Activated naive CD8-positive, alpha-beta T cell treated with anti-CD3 and anti-CD28 coated beads, Interleukin-2, amount 50 U/mL, for 24 hours (primary cell): ENCODE measurements around the gene KCTD1.

Experiments used
- ATAC-seq: fragments of 150-1000 bp; cut with Tn5 transposase; one replicate; pipeline ENCODE4 v1.10.0; 2021
- DNase-seq: peaks from one replicate; pipeline ENCODE4 v3.0.0; 2021
- H3K27ac Mint-ChIP-seq: one replicate; pipeline ENCODE4 v1.8.0; 2021; ENCODE audit warnings: mild to moderate bottlenecking, mixed read lengths
- H3K27me3 Mint-ChIP-seq: one replicate; pipeline ENCODE4 v1.8.0; 2021; ENCODE audit warnings: mixed read lengths
- H3K36me3 Mint-ChIP-seq: one replicate; pipeline ENCODE4 v1.8.0; 2021; ENCODE audit warnings: low read depth, mixed read lengths
- H3K4me1 Mint-ChIP-seq: one replicate; pipeline ENCODE4 v1.8.0; 2021; ENCODE audit warnings: mixed read lengths
- H3K4me3 Mint-ChIP-seq: one replicate; pipeline ENCODE4 v1.8.0; 2021; ENCODE audit warnings: mild to moderate bottlenecking, moderate library complexity, mixed read lengths
- H3K9me3 Mint-ChIP-seq: one replicate; pipeline ENCODE4 v1.8.0; 2021; ENCODE audit warnings: mixed read lengths

Gene KCTD1

DNA sequence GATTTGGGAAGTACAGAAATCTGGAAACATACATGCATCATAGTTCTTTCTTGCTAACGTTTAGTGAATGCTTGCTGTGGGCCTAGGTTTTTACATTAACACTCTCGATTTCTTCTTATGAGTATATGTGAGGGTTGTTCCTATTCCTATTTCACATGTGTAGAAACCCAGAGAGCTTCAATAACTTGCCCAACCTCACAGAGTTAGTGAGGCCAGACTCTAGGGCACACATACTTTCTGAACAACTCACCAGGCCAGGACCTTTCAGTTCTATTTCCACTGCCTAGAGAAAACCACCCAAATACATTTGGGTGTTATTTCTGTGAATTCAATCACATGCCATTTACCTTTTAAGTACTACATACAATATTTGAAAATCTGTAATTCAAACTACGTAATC lies 8.2 kb upstream of the KCTD1 start:
- Mint-ChIP-seq H3K36me3 (no peaks in the 10 kb centered on the region), H3K4me1 (no peaks in the 10 kb centered on the region), H3K27ac (no peak overlapping the region), H3K9me3 (no peaks in the 10 kb centered on the region), H3K4me3 (no peak overlapping the region), H3K27me3 (peaks cover 55% of the 10 kb centered on the region)
- ATAC-seq (no peak), DNase-seq (no peak)

DNA sequence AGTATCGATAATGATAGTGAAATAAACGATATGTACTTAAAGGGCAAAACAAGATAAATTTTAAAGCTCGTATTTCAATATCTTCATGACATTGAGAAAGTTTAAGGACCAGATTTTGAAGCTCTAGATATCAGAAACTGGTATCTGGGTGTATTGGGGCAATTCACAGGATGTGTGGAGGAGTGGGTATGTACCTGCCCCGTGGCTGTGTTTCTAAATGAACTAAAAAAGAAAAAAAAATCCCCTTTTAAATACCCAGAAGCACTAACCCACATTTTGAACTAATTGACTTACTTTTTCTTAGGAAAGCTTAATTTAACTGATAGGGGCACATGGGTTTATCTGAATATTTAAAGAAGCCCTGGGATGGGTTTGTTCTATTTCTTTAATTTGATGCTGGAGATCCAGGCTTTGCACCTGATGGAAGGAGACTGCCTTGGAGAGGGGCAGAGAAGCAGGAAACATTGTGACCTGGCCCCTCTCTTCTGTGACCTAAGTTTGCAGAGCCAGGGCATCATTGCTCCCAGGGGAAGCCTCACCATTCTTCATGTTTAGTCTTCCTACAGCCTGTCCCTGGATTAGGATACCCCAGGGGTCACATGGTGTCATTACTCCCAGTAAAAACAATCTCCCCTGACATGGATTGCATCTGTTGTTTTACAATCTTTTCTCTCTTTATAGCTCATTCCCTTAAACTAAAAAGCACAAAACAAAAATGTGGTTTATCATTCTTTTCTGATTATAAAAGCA lies 7.6 kb upstream of the KCTD1 start:
- H3K27me3 Mint-ChIP-seq: peaks cover 61% of the 10 kb centered on the region
- DNase-seq: no peak

DNA sequence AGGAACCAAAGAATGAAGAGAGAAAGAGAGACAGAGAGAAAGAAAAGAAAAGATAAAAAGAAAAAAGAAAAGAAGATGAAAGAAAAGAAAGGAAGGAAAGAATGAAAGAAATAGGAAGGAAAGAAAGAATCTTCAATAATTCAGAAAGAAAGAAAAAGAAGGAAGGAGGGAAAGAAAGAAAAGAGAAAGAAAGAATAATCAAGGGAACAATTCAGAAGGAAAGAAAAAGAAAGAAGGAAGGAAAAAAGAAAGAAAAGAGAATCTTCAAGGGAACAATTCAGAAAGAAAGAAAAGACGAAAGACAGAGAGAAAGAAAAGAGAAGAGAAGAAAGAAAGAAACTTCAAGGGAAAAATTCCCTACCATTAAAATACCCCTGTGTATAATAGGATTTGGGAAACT lies 5.6 kb upstream of the KCTD1 start:
- Mint-ChIP-seq H3K4me1 (peaks cover 7% of the 10 kb centered on the region), H3K36me3 (no peaks in the 10 kb centered on the region), H3K27ac (no peak overlapping the region), H3K27me3 (peaks cover 66% of the 10 kb centered on the region), H3K9me3 (no peaks in the 10 kb centered on the region), H3K4me3 (no peak overlapping the region)
- ATAC-seq (no peak), DNase-seq (no peak)

More for the DNA sequence above, 7.6 kb upstream of the KCTD1 start:
- H3K27ac Mint-ChIP-seq: no peak overlapping the region
- no peaks in the 10 kb centered on the region for H3K36me3 Mint-ChIP-seq
- ATAC-seq: no peak
- no peaks in the 10 kb centered on the region for H3K4me1 Mint-ChIP-seq
- no peak overlapping the region for H3K4me3 Mint-ChIP-seq
- no peaks in the 10 kb centered on the region for H3K9me3 Mint-ChIP-seq

DNA sequence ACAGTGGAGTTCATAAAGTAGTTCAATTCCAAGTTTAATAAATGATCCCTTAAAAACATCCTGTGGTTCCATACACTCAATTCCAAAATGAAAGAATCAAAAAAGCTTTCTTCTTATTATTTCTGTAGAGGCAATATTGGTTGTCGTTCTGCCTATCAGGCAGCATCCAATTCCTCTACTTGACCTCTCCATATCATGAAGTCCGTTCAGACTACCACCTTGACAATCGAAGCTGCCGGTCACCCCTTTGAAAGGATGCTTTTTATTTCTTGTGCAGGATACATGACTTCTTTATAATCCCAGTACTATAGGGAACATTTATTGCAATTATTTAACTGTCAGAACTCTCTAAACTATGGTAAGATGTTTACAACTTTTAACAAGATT lies 3.3 kb upstream of the KCTD1 start:
- no peak for ATAC-seq
- Mint-ChIP-seq H3K27ac (no peak overlapping the region), H3K4me3 (no peak overlapping the region), H3K36me3 (no peaks in the 10 kb centered on the region), H3K4me1 (peaks cover 11% of the 10 kb centered on the region), H3K9me3 (no peaks in the 10 kb centered on the region), H3K27me3 (peaks cover 51% of the 10 kb centered on the region)
- no peak for DNase-seq

DNA sequence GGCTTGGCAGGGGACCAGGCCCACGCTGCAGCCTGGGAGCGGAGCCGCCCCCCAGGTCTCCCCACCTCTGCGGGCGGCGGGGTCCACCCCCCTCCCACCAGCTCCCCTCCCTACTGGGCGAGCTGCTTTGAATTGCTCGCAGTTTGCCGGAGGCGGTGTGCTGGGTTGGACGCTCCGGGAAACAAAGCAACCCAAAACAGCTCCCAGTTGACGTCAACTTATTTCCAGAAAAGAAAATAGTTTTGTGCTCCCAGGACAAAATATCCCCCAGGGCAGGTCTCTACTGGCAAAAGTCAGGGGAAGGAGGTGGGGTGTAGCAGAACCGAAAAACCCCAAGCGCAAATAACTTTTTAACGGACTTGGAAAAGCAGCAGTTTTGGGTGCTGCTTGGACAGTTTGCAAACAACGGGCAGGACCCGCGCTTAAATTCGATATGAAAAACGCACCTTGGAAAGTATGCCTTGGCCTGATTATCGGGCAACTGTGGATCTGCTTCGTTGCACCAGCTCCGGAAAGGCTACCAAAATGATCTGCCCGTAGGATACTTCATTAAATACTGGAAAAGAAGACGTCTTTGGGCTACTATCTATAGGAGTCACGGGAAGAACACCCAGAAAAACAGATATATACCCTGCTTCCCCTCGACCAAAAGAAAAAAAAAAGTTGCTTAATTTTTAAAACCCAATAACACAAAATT lies 2.8 kb upstream of the KCTD1 start:
- DNase-seq (no peak), ATAC-seq (no peak)
- H3K27me3 Mint-ChIP-seq: peaks cover 52% of the 10 kb centered on the region
- H3K27ac Mint-ChIP-seq: no peak overlapping the region
- no peak overlapping the region for H3K4me3 Mint-ChIP-seq
- H3K36me3 Mint-ChIP-seq: no peaks in the 10 kb centered on the region
- no peaks in the 10 kb centered on the region for H3K9me3 Mint-ChIP-seq
- H3K4me1 Mint-ChIP-seq: peaks cover 17% of the 10 kb centered on the region

DNA sequence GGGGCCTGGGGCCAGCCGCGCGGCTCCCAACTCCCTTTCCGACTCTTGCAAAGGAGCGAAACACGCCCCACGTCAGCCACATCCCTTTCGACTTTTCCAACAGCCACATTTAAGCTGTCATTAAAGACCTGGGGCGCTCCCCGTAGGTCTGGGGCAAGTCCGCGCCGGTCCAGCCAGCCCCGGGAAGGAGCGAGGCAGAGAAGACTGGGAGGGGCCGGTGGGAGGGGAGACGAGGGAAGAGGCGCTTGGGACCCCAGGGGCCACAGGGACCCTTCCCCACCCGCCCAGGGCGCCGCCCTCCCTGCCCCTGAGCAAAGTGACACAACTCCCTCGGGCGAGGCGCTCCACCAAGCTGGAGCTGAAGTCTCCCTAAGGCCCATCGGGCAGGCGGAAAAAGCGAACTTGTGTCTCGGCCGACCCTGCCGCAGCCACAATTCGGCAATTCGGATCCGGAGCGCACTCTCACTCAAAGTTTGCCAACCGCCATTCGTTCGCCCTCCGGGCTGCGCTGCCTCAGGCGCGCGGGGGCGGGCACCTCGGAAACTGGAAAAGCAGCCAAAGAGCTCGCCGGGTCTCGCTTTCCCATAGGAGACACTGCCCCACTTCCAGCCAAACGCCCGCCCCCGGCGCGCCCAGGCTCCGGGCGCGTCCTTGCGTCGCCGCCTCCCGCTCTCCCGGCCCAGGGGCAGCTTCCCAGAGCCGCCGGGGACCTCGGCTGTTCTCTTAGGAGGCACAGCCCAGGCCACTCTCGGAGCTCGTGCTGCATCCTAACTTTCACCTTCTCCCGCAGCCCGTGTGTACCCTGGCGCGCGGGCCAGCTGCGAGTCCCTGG lies 1.1 kb upstream of the KCTD1 start:
- Mint-ChIP-seq H3K27ac (no peak overlapping the region), H3K27me3 (peaks cover 45% of the 10 kb centered on the region), H3K4me1 (peaks cover 24% of the 10 kb centered on the region), H3K36me3 (no peaks in the 10 kb centered on the region), H3K4me3 (peak overlapping the region; percentile 67), H3K9me3 (no peaks in the 10 kb centered on the region)
- ATAC-seq: no peak
- DNase-seq: peak; percentile 14

DNA sequence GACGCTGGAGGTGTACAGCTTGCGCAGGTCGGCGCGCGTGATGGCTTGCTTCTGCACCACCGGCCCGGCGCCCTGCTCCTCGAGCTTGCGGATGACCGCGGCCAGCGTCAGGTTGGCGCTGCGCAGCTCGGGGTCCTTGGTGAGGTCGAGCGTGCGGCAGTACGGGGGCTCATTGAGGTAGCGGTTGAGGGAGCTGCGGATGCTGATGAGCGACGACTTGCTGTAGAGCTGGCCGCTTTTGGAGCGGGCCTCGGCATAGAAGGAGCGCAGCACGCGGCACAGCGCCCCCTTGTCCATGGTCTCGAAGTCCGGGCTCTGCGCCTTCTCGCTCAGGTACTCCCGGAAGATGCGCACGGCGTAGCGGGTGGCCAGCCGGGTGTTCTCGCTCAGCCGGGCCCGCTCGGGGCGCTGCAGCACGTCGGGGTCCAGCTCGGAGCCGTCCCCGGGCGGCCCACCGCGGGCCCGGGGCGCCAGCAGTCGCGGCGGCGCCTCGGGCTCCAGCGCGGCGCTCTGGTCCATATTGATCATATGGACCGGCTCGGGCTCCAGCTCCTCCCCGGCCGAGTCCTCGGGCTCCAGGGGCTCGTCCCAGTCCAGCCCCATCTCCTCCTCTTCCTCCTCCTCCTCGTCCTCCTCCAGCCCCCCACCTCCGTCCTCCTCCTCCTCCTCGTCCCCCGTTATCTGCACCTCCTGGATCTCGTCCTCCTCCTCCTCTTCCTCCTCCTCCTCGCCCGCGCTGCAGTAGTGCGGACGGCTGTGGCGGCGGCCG lies 523 bp downstream of the KCTD1 start:
- H3K9me3 Mint-ChIP-seq: no peaks in the 10 kb centered on the region
- H3K27me3 Mint-ChIP-seq: peaks cover 32% of the 10 kb centered on the region
- H3K36me3 Mint-ChIP-seq: no peaks in the 10 kb centered on the region
- H3K4me1 Mint-ChIP-seq: peaks cover 30% of the 10 kb centered on the region
- H3K4me3 Mint-ChIP-seq: peak overlapping the region; percentile 71
- DNase-seq (peak; percentile 62), ATAC-seq (peak; percentile 78)
- no peak overlapping the region for H3K27ac Mint-ChIP-seq

DNA sequence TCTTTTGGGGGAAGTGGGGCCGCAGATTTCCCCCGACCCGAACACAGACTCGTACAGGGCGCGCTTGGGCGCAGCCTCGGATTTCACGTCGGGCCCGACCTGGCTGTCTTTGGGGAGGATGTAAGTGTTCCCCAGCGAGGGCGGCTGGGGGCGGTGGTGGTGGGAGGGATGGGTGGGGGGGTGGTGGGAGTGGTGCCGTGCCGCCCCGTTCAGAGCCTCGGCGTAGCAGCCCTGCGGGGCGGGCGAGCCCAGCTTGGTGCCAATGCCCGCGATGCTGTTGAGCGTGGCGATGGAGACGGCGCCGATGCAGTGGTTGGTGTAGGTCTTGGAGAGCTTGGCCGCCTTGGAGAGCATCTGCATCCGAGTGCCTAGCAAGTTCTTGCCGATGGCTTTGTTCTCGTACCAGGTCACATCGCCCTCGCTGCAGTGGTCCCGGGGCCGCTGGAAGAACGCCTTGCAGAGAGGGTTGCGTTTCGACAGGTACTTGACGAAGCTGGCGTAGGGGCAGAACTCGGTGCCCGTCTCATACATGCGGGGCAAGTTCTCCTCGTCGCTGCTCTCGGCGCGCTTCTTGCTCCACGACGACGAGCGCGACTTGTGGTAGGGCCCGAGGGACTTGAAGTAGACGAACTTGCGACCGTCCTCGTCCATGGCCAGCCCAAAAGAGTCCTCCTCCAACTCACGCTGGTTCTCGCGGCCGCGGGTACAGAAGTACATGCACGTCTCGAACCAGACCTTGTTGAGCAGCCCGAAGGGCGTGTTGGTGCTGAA lies 1.3 kb downstream of the KCTD1 start:
- Mint-ChIP-seq H3K36me3 (no peaks in the 10 kb centered on the region), H3K4me3 (peak overlapping the region; percentile 71), H3K4me1 (peaks cover 30% of the 10 kb centered on the region), H3K9me3 (no peaks in the 10 kb centered on the region), H3K27ac (no peak overlapping the region), H3K27me3 (peaks cover 24% of the 10 kb centered on the region)
- ATAC-seq (no peak), DNase-seq (no peak)

DNA sequence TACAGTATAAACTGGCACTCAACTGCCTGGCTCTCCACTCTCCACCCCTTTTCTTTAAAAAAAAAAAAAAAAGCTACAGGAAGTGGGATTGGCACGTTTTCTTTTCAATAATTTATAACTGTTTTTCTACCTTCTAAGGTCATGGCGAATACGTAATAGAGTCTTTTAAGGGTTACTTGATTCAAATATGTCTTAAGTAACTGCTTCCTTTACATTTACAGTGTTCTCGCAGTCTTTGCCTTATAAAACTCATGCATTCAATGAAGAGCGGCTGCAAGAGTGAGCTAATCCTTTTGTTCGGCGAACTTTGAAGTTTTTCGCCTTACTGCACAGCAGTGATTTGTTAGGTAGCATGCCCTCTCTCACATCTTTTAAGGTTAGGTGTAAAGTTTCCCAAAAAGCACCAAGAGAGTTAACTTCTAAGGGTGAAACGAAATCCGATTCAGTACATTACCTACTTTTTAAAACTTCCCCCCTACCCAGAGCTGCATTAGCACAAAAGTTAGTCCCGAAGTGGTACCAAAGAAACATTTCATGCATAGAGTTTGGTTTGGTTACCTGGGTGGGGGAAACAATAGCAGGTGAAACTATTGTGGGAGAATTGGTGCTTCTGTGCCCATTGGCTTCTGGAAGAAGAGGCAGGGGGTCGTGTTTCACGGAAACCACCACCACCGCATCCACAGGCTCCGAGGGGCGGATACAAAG lies 2.0 kb downstream of the KCTD1 start:
- H3K9me3 Mint-ChIP-seq: no peaks in the 10 kb centered on the region
- DNase-seq: no peak
- peaks cover 16% of the 10 kb centered on the region for H3K27me3 Mint-ChIP-seq
- no peaks in the 10 kb centered on the region for H3K36me3 Mint-ChIP-seq
- no peak overlapping the region for H3K27ac Mint-ChIP-seq
- peak overlapping the region; percentile 55 for H3K4me3 Mint-ChIP-seq
- no peak for ATAC-seq
- H3K4me1 Mint-ChIP-seq: peaks cover 30% of the 10 kb centered on the region

DNA sequence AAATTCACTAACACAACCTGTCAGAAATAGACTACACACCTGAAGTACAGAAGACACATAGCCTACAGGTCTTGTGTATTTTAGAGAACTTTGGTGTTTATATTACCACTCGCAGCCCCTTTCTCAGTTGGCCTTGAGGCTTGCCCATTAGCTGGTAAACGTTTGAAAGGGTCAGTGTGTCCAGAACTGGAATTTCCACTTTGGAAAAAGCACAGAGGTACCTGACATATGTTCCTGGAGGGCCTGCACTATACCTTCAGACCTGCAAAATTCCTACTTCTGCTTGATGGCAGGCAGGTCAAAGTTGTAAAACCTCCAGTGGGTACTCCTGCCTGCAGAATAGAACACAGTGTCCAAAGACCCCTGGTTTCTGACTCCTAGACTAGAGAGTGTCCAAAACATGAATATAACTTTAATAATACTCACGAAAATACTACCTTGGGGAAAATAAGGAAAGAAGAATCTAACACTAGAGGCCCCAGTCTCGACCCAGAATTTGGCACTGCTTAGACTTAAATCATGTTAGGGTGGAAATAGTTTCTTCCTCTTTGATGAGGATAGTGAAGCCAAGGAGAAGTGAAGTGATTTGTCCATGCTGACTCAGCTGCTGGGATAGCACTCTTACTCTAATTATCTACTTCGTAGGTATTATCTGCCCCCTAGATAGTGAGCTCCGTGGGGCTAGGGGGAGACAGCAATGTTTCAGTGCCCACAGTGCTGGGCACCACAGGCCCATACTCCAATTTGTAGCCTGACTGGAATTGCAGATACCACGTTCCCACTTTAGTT lies 2.8 kb downstream of the KCTD1 start:
- Mint-ChIP-seq H3K36me3 (no peaks in the 10 kb centered on the region), H3K4me3 (no peak overlapping the region), H3K4me1 (peaks cover 29% of the 10 kb centered on the region), H3K9me3 (no peaks in the 10 kb centered on the region), H3K27me3 (peaks cover 11% of the 10 kb centered on the region), H3K27ac (no peak overlapping the region)
- DNase-seq: no peak
- no peak for ATAC-seq

DNA sequence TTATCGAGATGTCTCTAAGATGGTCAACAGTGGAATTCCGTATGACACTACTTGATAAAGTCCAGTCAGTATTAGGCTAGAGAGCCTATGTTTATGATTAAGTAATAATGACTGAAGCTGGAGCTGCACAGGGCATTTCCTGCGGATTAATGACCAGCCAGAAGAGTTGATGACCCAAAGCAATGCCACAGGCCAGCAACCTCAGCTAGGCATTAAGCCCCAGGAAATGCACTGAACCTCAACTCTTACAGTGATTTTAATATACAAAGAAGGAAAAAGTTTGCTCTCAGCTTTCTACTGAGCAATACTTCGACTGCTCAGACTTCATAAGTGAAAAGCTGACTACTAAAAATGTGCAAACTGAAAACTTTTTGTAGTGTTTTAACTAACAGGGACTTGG lies 3.9 kb downstream of the KCTD1 start:
- Mint-ChIP-seq H3K27ac (no peak overlapping the region), H3K36me3 (no peaks in the 10 kb centered on the region), H3K4me1 (peaks cover 23% of the 10 kb centered on the region), H3K4me3 (no peak overlapping the region), H3K9me3 (no peaks in the 10 kb centered on the region), H3K27me3 (peaks cover 3% of the 10 kb centered on the region)
- DNase-seq: no peak
- ATAC-seq: no peak

DNA sequence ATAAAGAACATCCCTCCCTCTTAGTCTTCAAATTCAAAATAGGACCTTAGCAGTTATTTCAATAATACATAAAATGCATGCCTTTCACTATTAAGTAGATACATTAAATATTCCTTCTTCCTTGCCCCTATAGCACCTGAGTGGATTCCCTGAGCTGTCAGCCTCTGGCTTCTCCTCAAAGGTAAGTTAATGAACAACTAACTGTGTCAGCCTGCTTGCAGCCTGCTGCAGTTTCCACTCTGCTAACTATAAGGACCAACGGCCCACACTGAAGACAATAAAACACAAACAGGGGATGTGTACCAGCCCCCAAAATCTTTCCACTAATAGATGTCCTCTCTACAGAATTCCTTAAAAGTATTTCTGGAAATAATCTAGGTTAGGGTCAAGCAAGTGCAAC lies 5.0 kb downstream of the KCTD1 start:
- H3K36me3 Mint-ChIP-seq: no peaks in the 10 kb centered on the region
- H3K9me3 Mint-ChIP-seq: no peaks in the 10 kb centered on the region
- H3K4me3 Mint-ChIP-seq: no peak overlapping the region
- peaks cover 25% of the 10 kb centered on the region for H3K4me1 Mint-ChIP-seq
- no peak for DNase-seq
- ATAC-seq: no peak
- peaks cover 2% of the 10 kb centered on the region for H3K27me3 Mint-ChIP-seq
- H3K27ac Mint-ChIP-seq: no peak overlapping the region
